A549 (cell line): ENCODE results near the gene SUGCT. TPM values are rescaled to one million over a fixed set of nuclear protein-coding genes. Genes with fewer than 3 reads are reported as not detected.

Source experiments
- ATAC-seq, 2 experiments: fragments of 200-7000 bp in 1 of 2; fragments of >200 bp in 1 of 2; cut with Nextera tagmentation in 1 of 2; cut with Tn5 transposase in 1 of 2; 3 replicates each; pipeline versions ENCODE4 v1.8.0 to v1.9.1; 2018 to 2020; ENCODE audit warnings: mild to moderate bottlenecking in 1 of 2, moderate library complexity in 1 of 2
- CTCF ChIA-PET: fragments of 300-600 bp; sonication (Branson Sonifier 250); formaldehyde crosslinking; extraction: SDS; loops from one replicate; lab custom pipeline; 2021; ENCODE audit warnings: antibody characterized with exemption, inconsistent platforms; lab: Yijun Ruan, JAX
- POLR2A ChIA-PET: fragments of 350-600 bp; formaldehyde crosslinking; extraction: SDS; loops from one replicate; lab custom pipeline; 2021; ENCODE audit warnings: antibody characterized with exemption, inconsistent platforms; lab: Yijun Ruan, JAX
- DNase-seq, 2 experiments: peaks; one replicate each; pipeline versions ENCODE4 v3.0.0 to v3.0.0-alpha.2; 2011 to 2016; ENCODE audit warnings: low read depth in 1 of 2, low spot score in 1 of 2
- FAIRE-seq: peaks from 2 replicates; lab custom pipeline; 2011; peaks lifted over from hg19 to GRCh38; lab: Jason Lieb, UNC
- H3K27ac ChIP-seq, 2 experiments: fragments of >200 bp; sonication (Bioruptor Twin); formaldehyde crosslinking; 3 replicates each; pipeline ENCODE4 v1.5.1; 2016 to 2017
- H3K4me1 ChIP-seq: fragments of >200 bp; sonication (Bioruptor Twin); formaldehyde crosslinking; 3 replicates; pipeline ENCODE4 v1.6.1; 2016
- H3K4me2 ChIP-seq: fragments of >200 bp; sonication (Bioruptor Twin); formaldehyde crosslinking; 3 replicates; pipeline ENCODE4 v1.6.1; 2016
- H3K4me3 ChIP-seq: fragments of >200 bp; sonication (Bioruptor Twin); formaldehyde crosslinking; 3 replicates; pipeline ENCODE4 v1.5.1; 2016
- H3K9me3 ChIP-seq: fragments of >200 bp; sonication (Bioruptor Twin); formaldehyde crosslinking; 3 replicates; pipeline ENCODE4 v1.6.1; 2016
- CBX2 ChIP-seq: fragments of 200-600 bp; sonication (generic); IDR thresholded peaks from 2 replicates; pipeline ENCODE4 v1.6.1; 2016; ENCODE audit warnings: low read depth, mild to moderate bottlenecking, borderline replicate concordance
- EHMT2 ChIP-seq: fragments of 200-600 bp; sonication (generic); IDR thresholded peaks from 2 replicates; pipeline ENCODE4 v1.6.1; 2016; ENCODE audit warnings: antibody characterized with exemption, low read depth, mild to moderate bottlenecking, moderate library complexity
- ELK1 ChIP-seq: fragments of 150-350 bp; IDR thresholded peaks from 2 replicates; pipeline ENCODE4 v1.6.1; 2014; ENCODE audit warnings: low read depth, mild to moderate bottlenecking, low read length
- HEYL ChIP-seq: fragments of 250-450 bp; sonication (Bioruptor Pico); IDR thresholded peaks from 2 replicates; pipeline ENCODE4 v1.8.0; 2021; ENCODE audit warnings: mild to moderate bottlenecking, moderate library complexity
- HOXA7 ChIP-seq: fragments of 250-450 bp; sonication (Bioruptor Pico); IDR thresholded peaks from 2 replicates; pipeline ENCODE4 v1.5.0; 2020; ENCODE audit warnings: mild to moderate bottlenecking, moderate library complexity
- JUN ChIP-seq, 2 experiments: fragments of >200 bp; sonication (Bioruptor Twin); formaldehyde crosslinking; IDR thresholded peaks; 2 replicates in 1 of 2; 3 replicates in 1 of 2; pipeline ENCODE4 v1.6.1; 2016 to 2017
- PHF8 ChIP-seq: fragments of 200-600 bp; sonication (generic); IDR thresholded peaks from 2 replicates; pipeline ENCODE4 v1.6.1; 2016; ENCODE audit warnings: low read depth, mild to moderate bottlenecking, antibody characterized with exemption, moderate library complexity, borderline replicate concordance
- POLR2AphosphoS2 ChIP-seq: conservative IDR thresholded peaks from 2 replicates; pipeline ENCODE4 v1.6.1; 2012; ENCODE audit warnings: low read length, improper control_type of control experiment, inconsistent platforms
- RAD21 ChIP-seq, 2 experiments: fragments of >200 bp in 1 of 2; sonication (Bioruptor Twin) in 1 of 2; formaldehyde crosslinking in 1 of 2; IDR thresholded peaks in 1 of 2; conservative IDR thresholded peaks in 1 of 2; 2 replicates in 1 of 2; 3 replicates in 1 of 2; pipeline ENCODE4 v1.6.1; 2012 to 2018; ENCODE audit warnings: inconsistent platforms in 1 of 2
- ZC3H11A ChIP-seq: fragments of 450-650 bp; IDR thresholded peaks from 2 replicates; pipeline ENCODE4 v1.6.1; 2014; ENCODE audit warnings: antibody characterized with exemption, mild to moderate bottlenecking
- WGBS: methylation state at CpG from one replicate; pipeline ENCODE4 v1.1.6; 2017; ENCODE audit errors: missing lambda C conversion rate; 5-methylcytosine and 5-hydroxymethylcytosine counted together
- polyA plus RNA-seq, 4 experiments: library from polyadenylated mRNA; depleted of rRNA in 3 of 4; stranded (reverse); fragments of >200 nt; fragmentation: RNase III in 1 of 4; extraction: RNeasy Plus Mini Kit Qiagen cat#74134 plus additional on column Dnase treatment in 1 of 4; gene quantifications; 2 replicates in 3 of 4; 3 replicates in 1 of 4; pipeline ENCODE4 v1.2.3, GENCODE V29; 2011 to 2017
- TF ChIP-seq, protein P1 (sequence below): IDR thresholded peaks from 2 replicates; pipeline ENCODE4 v1.6.1; 2012
- TF ChIP-seq, protein P2 (sequence below): fragments of 200-600 bp; sonication (generic); IDR thresholded peaks from 2 replicates; pipeline ENCODE4 v1.6.1; 2016; ENCODE audit warnings: antibody characterized with exemption, mild to moderate bottlenecking, moderate library complexity

The SUGCT gene
- polyA plus RNA-seq, 2 of the 4 experiments (the other 2 are of a cell fraction) = 1.4 to 1.6 TPM

GRCh38 chr7:40348126-40348728 is 213.4 kb downstream of the SUGCT start:
- no peaks in the 10 kb centered on the region for H3K9me3 ChIP-seq
- no peak overlapping the region for H3K4me3 ChIP-seq
- TF ChIP-seq HEYL (CRISPR knock-in tag) = no peak
- no peak for TF ChIP-seq RAD21 (conservative IDR thresholded peaks at IDR 0.05 in 1 of 2, IDR thresholded peaks at IDR 0.05 in 1 of 2)
- no peak for TF ChIP-seq PHF8
- TF ChIP-seq JUN (IDR thresholded peaks at IDR 0.05) = no peak
- TF ChIP-seq POLR2AphosphoS2 = no peak
- TF ChIP-seq, protein P1, sequence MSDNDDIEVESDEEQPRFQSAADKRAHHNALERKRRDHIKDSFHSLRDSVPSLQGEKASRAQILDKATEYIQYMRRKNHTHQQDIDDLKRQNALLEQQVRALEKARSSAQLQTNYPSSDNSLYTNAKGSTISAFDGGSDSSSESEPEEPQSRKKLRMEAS = no peak
- no peak for TF ChIP-seq ELK1
- DNase-seq (no peak), ATAC-seq (no peak), FAIRE-seq (no peak)
- no peak overlapping the region for H3K27ac ChIP-seq
- no peak overlapping the region for H3K4me2 ChIP-seq
- 26% methylated on average over 7 of the region's 7 CpGs for WGBS
- CTCF ChIA-PET = interaction anchor here (2.5 kb wide), 1 partner anchor 18 kb away, joined by 8 read pairs; no protein-coding TSS in a partner anchor
- H3K4me1 ChIP-seq = no peaks in the 10 kb centered on the region
- POLR2A ChIA-PET = no interaction called here

GRCh38 chr7:40350100-40350499 is 215.3 kb downstream of the SUGCT start:
- no peak for DNase-seq
- ChIA-PET CTCF (interaction anchor here (2.5 kb wide), 1 partner anchor 19 kb away, joined by 8 read pairs; no protein-coding TSS in a partner anchor), POLR2A (no interaction called here)
- Histone ChIP-seq H3K27ac (no peak overlapping the region), H3K4me2 (no peak overlapping the region), H3K4me3 (no peak overlapping the region), H3K9me3 (no peaks in the 10 kb centered on the region), H3K4me1 (no peaks in the 10 kb centered on the region)
- 32% methylated on average over 4 of the region's 4 CpGs for WGBS
- no peak for ATAC-seq
- TF ChIP-seq ZC3H11A (peak; percentile 27; the same call in 1 of the 2 replicates), CBX2 (no peak)
- no peak for FAIRE-seq

DNA sequence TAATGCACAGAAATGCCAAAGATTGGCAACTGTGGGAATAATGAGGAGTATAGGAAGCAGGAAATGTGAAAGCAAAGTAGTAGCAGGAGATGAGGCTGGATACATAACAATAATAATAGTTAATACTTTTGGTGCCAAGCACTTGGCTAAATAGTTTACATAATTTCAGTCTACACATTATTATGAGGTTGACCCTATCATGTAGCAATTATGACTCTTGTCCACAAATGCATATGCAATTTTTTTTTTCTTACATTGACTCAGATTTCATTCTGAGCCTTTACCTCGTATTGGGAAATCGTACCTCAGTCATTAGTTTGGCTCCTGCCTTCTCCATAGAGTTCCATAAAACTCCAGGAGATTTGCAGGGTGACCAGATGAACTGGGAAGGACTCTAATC is 219.9 kb downstream of the SUGCT start:
- H3K9me3 ChIP-seq = no peaks in the 10 kb centered on the region
- FAIRE-seq (no peak), ATAC-seq (no peak), DNase-seq (no peak)
- no peak overlapping the region for H3K4me3 ChIP-seq
- CTCF ChIA-PET = no interaction called here
- 0% methylated on average over 2 of the region's 2 CpGs for WGBS
- H3K4me2 ChIP-seq = no peak overlapping the region
- H3K4me1 ChIP-seq = no peaks in the 10 kb centered on the region
- no peak overlapping the region for H3K27ac ChIP-seq
- POLR2A ChIA-PET = no interaction called here
- TF ChIP-seq HOXA7 (CRISPR knock-in tag) = no peak

GRCh38 chr7:40356312-40356711 is 221.5 kb downstream of the SUGCT start:
- TF ChIP-seq POLR2AphosphoS2 (no peak), EHMT2 (no peak)
- TF ChIP-seq, protein P2, sequence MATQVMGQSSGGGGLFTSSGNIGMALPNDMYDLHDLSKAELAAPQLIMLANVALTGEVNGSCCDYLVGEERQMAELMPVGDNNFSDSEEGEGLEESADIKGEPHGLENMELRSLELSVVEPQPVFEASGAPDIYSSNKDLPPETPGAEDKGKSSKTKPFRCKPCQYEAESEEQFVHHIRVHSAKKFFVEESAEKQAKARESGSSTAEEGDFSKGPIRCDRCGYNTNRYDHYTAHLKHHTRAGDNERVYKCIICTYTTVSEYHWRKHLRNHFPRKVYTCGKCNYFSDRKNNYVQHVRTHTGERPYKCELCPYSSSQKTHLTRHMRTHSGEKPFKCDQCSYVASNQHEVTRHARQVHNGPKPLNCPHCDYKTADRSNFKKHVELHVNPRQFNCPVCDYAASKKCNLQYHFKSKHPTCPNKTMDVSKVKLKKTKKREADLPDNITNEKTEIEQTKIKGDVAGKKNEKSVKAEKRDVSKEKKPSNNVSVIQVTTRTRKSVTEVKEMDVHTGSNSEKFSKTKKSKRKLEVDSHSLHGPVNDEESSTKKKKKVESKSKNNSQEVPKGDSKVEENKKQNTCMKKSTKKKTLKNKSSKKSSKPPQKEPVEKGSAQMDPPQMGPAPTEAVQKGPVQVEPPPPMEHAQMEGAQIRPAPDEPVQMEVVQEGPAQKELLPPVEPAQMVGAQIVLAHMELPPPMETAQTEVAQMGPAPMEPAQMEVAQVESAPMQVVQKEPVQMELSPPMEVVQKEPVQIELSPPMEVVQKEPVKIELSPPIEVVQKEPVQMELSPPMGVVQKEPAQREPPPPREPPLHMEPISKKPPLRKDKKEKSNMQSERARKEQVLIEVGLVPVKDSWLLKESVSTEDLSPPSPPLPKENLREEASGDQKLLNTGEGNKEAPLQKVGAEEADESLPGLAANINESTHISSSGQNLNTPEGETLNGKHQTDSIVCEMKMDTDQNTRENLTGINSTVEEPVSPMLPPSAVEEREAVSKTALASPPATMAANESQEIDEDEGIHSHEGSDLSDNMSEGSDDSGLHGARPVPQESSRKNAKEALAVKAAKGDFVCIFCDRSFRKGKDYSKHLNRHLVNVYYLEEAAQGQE = no peak
- Histone ChIP-seq H3K4me1 (no peaks in the 10 kb centered on the region), H3K27ac (no peak overlapping the region), H3K9me3 (no peaks in the 10 kb centered on the region), H3K4me3 (no peak overlapping the region), H3K4me2 (no peak overlapping the region)
- DNase-seq (no peak), FAIRE-seq (no peak), ATAC-seq (no peak)
- CTCF ChIA-PET = no interaction called here
- WGBS = 13% methylated on average over 3 of the region's 3 CpGs
- POLR2A ChIA-PET = no interaction called here
